ENCODE results near the gene PPP2R2C. TPM values are rescaled to one million over a fixed set of nuclear protein-coding genes. Genes with fewer than 3 reads are reported as not detected.

Gene PPP2R2C
- total and polyA plus RNA-seq, 5 experiments from 2014 or later = not detected

DNA sequence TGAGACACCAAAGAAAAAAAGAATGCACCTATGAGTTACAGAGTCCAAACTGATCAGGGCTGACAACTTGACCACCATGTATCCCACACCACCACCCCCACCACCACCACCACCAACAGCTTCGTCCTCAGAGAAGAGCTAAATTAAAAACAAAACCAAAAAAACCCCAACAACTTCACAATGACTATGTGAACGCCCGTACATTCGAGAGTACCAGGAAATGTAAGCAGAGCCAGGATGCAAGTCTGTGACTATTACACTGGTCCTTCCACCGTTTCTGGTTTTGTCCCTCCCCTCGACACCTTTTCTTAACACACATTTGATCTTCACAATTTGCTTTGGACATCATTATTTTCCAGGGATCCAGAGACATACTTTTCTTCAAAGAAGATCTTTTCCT is 151.8 kb downstream of the PPP2R2C start:
- H3K27ac Mint-ChIP-seq = no peak overlapping the region

DNA sequence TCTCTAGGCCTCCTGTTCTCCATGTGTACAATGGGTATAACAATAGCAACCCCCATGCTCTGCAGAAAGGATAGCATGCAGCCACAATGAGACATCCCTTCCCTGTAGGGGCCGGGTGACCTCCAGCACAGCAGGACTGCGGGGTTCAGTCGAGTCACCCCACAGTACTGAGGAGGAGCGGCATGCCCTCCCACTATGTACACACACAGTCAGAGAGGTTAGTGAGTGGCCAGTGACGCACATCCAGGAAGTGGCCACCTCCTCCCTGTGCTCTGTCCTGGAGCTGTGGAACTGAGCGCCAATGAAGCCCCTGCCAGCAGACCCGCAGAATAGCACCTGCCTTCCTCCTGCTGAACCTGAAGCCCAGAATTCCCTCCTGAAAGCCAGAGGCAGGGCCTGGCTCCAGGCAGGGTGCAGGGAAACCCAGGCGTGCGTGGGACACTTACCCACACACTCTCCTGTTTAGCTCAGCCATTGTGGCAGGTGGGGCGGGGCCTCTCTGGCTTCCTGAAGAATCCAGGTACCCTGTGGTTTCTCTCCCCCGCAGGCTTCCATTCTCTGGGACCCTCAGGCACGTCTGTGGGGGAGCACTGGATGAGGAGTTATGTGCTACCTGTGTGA is 152.8 kb downstream of the PPP2R2C start:
- POLR2A ChIA-PET = no interaction called here
- Mint-ChIP-seq H3K9me3 (peaks cover 0 to 12% (median 0%) of the 10 kb centered on the region in 9 donors), H3K27ac (no peak overlapping the region), H3K27me3 (peaks cover 12 to 53% (median 25%) of the 10 kb centered on the region in 5 donors), H3K4me1 (peaks cover 0 to 3% (median 1%) of the 10 kb centered on the region in 4 donors), H3K4me3 (no peak overlapping the region), H3K36me3 (peaks cover 0 to 4% (median 0%) of the 10 kb centered on the region in 3 donors)
- DNase-seq (no peak), ATAC-seq (no peak)

More for the DNA sequence above, 151.8 kb downstream of the PPP2R2C start:
- DNase-seq (no peak), ATAC-seq (no peak)
- H3K4me1 Mint-ChIP-seq = peaks cover 0 to 6% (median 4%) of the 10 kb centered on the region in 4 donors
- peaks cover 12 to 53% (median 25%) of the 10 kb centered on the region in 5 donors for H3K27me3 Mint-ChIP-seq
- peaks cover 0 to 4% (median 0%) of the 10 kb centered on the region in 3 donors for H3K36me3 Mint-ChIP-seq
- peaks cover 0 to 12% (median 0%) of the 10 kb centered on the region in 9 donors for H3K9me3 Mint-ChIP-seq
- H3K4me3 Mint-ChIP-seq = no peak overlapping the region
- POLR2A ChIA-PET = no interaction called here

DNA sequence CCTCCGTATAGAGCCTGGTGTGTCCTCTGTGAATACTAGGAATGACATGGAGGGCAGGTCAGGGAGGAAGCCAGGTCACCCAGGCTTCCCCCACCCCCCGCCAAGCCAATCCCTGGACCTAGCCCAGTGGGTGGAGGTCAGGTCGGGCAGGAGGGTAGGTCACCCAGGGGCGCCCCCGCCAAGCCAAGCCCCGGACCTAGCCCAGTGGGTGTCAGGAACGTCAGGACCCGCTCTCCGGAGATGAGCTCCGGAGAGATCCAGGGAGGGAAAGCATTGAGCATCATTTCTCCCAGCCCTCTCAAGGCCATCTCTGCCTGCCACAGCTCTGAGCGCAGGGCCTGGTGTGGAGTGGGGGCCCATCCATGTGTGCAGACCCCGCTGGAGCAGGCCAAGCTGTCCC is 154.2 kb downstream of the PPP2R2C start:
- Mint-ChIP-seq H3K4me1 (peaks cover 0 to 3% (median 0%) of the 10 kb centered on the region in 4 donors), H3K27ac (peak overlapping the region in 1 of 10 donors; percentile 57), H3K4me3 (no peak overlapping the region), H3K36me3 (peaks cover 0 to 4% (median 0%) of the 10 kb centered on the region in 3 donors), H3K9me3 (peaks cover 0 to 12% (median 0%) of the 10 kb centered on the region in 9 donors), H3K27me3 (peaks cover 16 to 51% (median 27%) of the 10 kb centered on the region in 5 donors)
- POLR2A ChIA-PET = no interaction called here
- ATAC-seq = no peak
- no peak for DNase-seq

DNA sequence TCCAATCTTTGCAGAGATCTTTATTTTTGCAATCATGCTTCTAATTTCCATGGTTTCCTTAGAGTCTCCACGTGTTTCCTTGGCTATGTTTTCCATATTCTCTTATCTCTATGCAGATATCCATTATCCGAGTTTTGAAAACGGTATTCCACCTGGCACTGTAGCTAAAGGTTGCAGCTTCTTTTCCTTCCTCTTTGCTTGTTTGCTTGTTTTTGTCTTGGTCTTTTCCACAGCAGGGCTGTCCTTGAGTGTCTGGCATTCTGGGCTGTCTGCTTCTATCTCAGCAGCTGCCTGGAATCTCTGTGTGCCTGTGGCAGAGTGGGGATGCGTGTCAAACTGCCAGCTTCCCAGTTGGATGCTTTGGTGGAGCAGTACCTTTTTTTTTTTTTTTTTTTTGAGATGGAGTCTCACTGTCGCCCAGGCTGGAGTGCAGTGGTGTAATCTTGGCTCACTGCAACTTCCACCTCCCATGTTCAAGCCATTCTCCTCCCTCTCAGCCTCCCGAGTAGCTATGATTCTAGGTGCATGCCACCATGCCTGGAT is 155.9 kb downstream of the PPP2R2C start:
- Mint-ChIP-seq H3K27me3 (peaks cover 18 to 46% (median 35%) of the 10 kb centered on the region in 5 donors), H3K4me1 (peaks cover 0 to 3% (median 0%) of the 10 kb centered on the region in 4 donors), H3K36me3 (peaks cover 0 to 4% (median 0%) of the 10 kb centered on the region in 3 donors), H3K9me3 (peaks cover 0 to 12% (median 0%) of the 10 kb centered on the region in 9 donors), H3K27ac (no peak overlapping the region), H3K4me3 (no peak overlapping the region)
- ATAC-seq = no peak
- POLR2A ChIA-PET = no interaction called here
- no peak for DNase-seq

DNA sequence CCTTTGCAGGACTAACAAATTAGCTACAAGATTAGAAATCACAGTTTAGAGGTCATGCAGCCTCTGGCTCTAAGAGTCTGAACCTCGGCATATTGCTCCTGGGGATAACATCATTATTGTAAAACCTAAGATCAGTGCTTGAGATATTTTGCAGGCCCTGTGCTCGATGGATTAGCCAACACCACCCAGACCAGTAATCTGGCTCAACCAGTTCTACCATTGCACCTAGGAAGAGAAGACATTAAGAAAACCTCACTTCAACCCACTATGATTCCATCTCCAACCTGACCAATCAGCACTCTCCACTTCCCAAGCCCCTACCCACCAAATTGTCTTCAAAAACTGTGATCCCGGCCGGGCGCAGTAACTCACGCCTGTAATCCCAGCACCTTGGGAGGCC is 159.2 kb downstream of the PPP2R2C start:
- Mint-ChIP-seq H3K27ac (no peak overlapping the region), H3K36me3 (no peaks in the 10 kb centered on the region), H3K4me3 (no peak overlapping the region), H3K9me3 (peaks cover 0 to 3% (median 0%) of the 10 kb centered on the region in 9 donors), H3K4me1 (peaks cover 10 to 17% (median 13%) of the 10 kb centered on the region in 4 donors), H3K27me3 (peaks cover 21 to 48% (median 28%) of the 10 kb centered on the region in 5 donors)
- ATAC-seq (no peak), DNase-seq (no peak)
- POLR2A ChIA-PET = no interaction called here

DNA sequence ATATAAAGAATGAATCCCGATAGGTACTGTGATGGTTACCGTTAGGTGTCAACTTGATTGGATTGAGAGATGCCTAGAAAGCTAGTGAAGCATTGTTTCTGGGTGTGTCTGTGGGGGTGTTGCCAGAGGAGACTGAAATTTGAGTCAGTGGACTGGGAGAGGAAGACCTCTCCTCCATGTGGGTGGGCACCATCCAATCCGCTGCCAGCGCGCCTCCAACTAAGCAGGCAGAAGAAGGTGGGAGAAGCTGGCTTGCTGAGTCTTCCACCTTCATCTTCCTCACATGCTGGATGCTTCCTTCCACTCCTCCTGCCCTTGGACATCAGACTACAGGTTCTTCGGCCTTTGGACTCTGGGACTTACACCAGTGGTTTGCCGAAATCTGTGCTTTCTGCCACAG is 162.6 kb downstream of the PPP2R2C start:
- no peaks in the 10 kb centered on the region for H3K36me3 Mint-ChIP-seq
- no peak for ATAC-seq
- peaks cover 0 to 3% (median 0%) of the 10 kb centered on the region in 9 donors for H3K9me3 Mint-ChIP-seq
- POLR2A ChIA-PET = interaction anchor here (0.6 kb wide), 1 partner anchor 756 kb away, joined by 3 read pairs; no protein-coding TSS in a partner anchor
- peak overlapping the region in 2 of 10 donors; percentile 14 to 68 for H3K27ac Mint-ChIP-seq
- peaks cover 10 to 21% (median 12%) of the 10 kb centered on the region in 4 donors for H3K4me1 Mint-ChIP-seq
- H3K4me3 Mint-ChIP-seq = peak overlapping the region; percentile 77 to 89 (median 84)
- H3K27me3 Mint-ChIP-seq = peaks cover 12 to 55% (median 23%) of the 10 kb centered on the region in 5 donors
- no peak for DNase-seq

DNA sequence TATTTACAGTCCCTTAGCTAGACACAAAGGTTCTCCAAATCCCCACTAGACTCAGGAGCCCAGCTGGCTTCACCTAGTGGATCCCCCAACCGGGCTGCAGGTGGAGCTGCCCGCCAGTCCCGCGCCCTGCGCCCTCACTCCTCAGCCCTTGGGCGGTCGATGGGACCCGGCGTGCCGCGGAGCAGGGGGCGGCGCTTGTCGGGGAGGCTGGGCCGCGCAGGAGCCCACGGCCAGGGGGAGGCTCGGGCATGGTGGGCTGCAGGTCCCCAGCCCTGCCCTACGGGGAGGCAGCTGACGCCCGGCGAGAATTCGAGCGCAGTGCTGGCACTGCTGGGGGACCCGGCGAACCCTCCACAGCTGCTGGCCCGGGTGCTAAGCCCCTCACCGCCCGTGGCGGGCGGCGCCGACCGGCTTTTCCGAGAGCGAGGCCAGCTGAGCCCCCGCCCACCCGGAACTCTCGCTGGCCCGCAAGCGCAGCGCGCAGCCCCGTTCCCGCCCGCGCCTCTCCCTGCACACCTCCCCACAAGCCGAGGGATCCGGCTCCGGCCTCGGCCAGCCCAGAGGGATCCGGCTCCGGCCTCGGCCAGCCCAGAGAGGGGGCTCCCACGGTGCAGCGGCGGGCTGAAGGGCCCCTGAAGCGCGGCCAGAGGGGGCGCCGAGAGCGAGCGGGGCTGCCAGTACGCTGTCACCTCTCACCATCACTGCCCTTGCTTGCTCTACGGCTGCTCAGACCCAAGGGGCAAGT is 163.3 kb downstream of the PPP2R2C start:
- POLR2A ChIA-PET = interaction anchor here (0.6 to 1.4 kb wide), 2 partner anchors 40 to 757 kb away, joined by 3 read pairs; partner anchors contain the start of gene WFS1

DNA sequence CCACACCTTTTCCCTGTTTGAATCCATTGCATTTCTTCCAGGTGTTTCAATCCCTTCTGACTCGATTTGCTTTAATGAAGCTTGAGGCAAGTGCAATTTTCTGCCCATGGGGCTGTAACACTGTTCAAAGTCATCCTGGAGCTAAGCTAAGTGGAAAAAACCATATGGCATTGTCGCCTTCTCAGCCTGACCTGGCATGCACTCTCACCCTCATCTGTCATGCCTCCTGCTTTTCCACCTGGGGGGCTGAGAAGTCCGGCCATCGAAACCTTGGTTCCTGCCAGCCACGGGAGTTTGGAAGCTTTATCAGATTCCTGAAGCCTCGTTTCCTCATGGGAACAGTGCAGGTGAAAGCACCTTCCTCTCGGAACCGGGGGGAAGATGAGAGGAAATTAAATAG is 164.5 kb downstream of the PPP2R2C start:
- no peak for DNase-seq
- H3K9me3 Mint-ChIP-seq = peaks cover 0 to 3% (median 0%) of the 10 kb centered on the region in 9 donors
- POLR2A ChIA-PET = no interaction called here
- no peaks in the 10 kb centered on the region for H3K36me3 Mint-ChIP-seq
- no peak for ATAC-seq
- H3K27ac Mint-ChIP-seq = peak overlapping the region in 1 of 10 donors; percentile 14
- H3K4me1 Mint-ChIP-seq = peaks cover 10 to 21% (median 12%) of the 10 kb centered on the region in 4 donors
- peak overlapping the region in 2 of 10 donors; percentile 77 to 82 for H3K4me3 Mint-ChIP-seq
- peaks cover 8 to 43% (median 19%) of the 10 kb centered on the region in 5 donors for H3K27me3 Mint-ChIP-seq

More for the DNA sequence above, 163.3 kb downstream of the PPP2R2C start:
- Mint-ChIP-seq H3K27ac (peak overlapping the region in 6 of 10 donors; percentile 20 to 73 (median 66)), H3K36me3 (no peaks in the 10 kb centered on the region), H3K9me3 (peaks cover 0 to 3% (median 0%) of the 10 kb centered on the region in 9 donors), H3K4me3 (peak overlapping the region; percentile 77 to 89 (median 84)), H3K4me1 (peaks cover 10 to 21% (median 12%) of the 10 kb centered on the region in 4 donors), H3K27me3 (peaks cover 12 to 52% (median 23%) of the 10 kb centered on the region in 5 donors)
- DNase-seq (peak in 6 of 10 donors; percentile 18 to 45 (median 38)), ATAC-seq (peak; percentile 77 to 86)

DNA sequence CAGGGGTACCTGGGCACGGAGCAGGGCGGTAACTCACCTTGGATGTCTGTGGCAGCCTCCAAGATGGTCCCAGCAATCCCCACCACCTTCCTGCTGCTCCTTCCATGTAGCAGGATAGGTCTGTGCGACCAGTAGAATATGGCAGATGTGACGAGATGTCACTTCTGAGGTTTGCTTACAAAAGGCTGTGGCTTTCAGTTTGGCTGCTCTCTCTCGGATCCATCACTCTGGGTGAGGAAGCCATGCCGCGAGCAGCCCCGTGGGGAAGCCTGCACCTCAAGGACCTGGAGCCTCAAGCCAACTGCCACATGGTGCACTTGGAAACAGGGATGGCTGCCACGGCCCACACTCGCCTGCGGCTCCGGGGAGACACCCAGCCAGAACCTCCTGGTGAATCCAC is 165.2 kb downstream of the PPP2R2C start:
- Mint-ChIP-seq H3K27me3 (peaks cover 2 to 37% (median 14%) of the 10 kb centered on the region in 5 donors), H3K36me3 (peaks cover 0 to 5% (median 0%) of the 10 kb centered on the region in 3 donors), H3K27ac (peak overlapping the region in 1 of 10 donors; percentile 21), H3K4me1 (peaks cover 10 to 21% (median 12%) of the 10 kb centered on the region in 4 donors), H3K9me3 (peaks cover 0 to 3% (median 0%) of the 10 kb centered on the region in 9 donors), H3K4me3 (peak overlapping the region in 1 of 10 donors; percentile 18)
- no peak for DNase-seq
- no peak for ATAC-seq
- POLR2A ChIA-PET = no interaction called here

DNA sequence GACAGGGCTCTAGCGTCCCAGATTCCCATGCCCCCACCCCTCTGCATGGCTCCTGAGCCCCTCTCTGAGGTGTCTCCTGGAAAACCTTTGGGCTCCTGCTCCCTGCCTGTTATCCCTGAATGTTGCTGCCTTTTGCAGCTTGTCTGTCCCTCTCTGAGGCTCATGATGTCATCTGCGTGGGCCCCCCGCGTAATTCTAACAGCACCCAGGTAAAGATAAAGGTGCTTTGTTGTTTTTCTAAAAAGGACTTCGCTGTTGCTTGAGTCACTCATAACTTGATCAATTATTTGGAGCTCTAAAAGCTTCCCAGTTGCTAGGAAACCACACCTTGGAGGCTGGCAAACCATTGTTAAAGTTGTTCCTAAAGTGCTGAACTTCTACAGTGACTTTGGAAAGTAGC is 166.1 kb downstream of the PPP2R2C start:
- peaks cover 10 to 21% (median 12%) of the 10 kb centered on the region in 4 donors for H3K4me1 Mint-ChIP-seq
- H3K36me3 Mint-ChIP-seq = peaks cover 0 to 8% (median 8%) of the 10 kb centered on the region in 3 donors
- POLR2A ChIA-PET = no interaction called here
- ATAC-seq (no peak), DNase-seq (no peak)
- H3K9me3 Mint-ChIP-seq = peaks cover 0 to 3% (median 0%) of the 10 kb centered on the region in 9 donors
- no peak overlapping the region for H3K4me3 Mint-ChIP-seq
- peaks cover 0 to 31% (median 14%) of the 10 kb centered on the region in 5 donors for H3K27me3 Mint-ChIP-seq
- no peak overlapping the region for H3K27ac Mint-ChIP-seq

DNA sequence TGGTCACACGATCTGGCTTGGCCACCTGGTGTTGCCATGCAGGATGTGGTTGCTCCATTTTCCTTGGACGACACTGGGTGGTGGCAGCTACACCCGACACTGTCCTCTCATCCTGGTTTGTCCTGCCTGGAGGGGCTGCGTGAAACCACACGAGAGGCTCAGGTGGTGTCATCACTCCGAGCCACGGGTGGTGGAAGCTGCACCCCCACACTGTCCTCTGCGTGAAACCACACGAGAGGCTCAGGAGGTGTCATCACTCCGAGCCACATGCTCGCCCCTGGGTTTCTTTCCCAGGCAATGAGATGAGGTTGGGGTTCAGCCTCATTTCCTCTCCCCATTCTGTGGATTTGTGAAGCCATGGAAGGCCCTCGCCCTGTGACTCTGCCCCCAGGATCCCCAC is 168.5 kb downstream of the PPP2R2C start:
- H3K4me3 Mint-ChIP-seq = no peak overlapping the region

DNA sequence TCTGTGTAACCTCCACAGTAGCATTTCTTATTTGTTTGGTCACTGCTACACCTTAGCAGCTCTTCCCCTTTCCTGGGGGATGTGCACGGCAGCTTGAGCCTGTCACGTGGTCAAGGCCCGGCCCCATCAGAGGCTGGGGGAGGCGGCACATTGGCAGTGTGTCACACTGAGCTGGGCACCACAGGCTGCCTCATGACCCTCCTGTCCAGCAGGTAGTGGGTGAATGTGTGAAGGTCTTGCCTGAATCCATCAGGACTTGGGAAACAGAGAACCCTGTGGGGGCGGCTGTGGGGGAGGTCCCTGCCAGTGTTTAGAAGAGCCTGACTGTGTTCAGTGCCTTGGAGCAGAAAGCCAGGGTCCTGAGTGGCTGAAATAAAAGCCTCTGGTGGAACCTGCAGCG is 169.5 kb downstream of the PPP2R2C start:
- ATAC-seq (no peak), DNase-seq (no peak)
- peaks cover 0 to 17% (median 11%) of the 10 kb centered on the region in 3 donors for H3K36me3 Mint-ChIP-seq
- peaks cover 0 to 1% (median 0%) of the 10 kb centered on the region in 4 donors for H3K4me1 Mint-ChIP-seq
- POLR2A ChIA-PET = no interaction called here
- no peaks in the 10 kb centered on the region for H3K9me3 Mint-ChIP-seq
- no peak overlapping the region for H3K4me3 Mint-ChIP-seq
- H3K27me3 Mint-ChIP-seq = peaks cover 0 to 7% (median 0%) of the 10 kb centered on the region in 5 donors
- peak overlapping the region in 1 of 10 donors; percentile 49 for H3K27ac Mint-ChIP-seq

More for the DNA sequence above, 168.5 kb downstream of the PPP2R2C start:
- H3K27ac Mint-ChIP-seq = no peak overlapping the region
- peaks cover 0 to 17% (median 11%) of the 10 kb centered on the region in 3 donors for H3K36me3 Mint-ChIP-seq
- peaks cover 0 to 9% (median 4%) of the 10 kb centered on the region in 4 donors for H3K4me1 Mint-ChIP-seq
- DNase-seq (no peak), ATAC-seq (no peak)
- POLR2A ChIA-PET = no interaction called here
- H3K9me3 Mint-ChIP-seq = peaks cover 0 to 3% (median 0%) of the 10 kb centered on the region in 9 donors
- peaks cover 0 to 15% (median 7%) of the 10 kb centered on the region in 5 donors for H3K27me3 Mint-ChIP-seq

Measured in naive thymus-derived CD8-positive, alpha-beta T cell (primary cell).